Muscle layer of colon (tissue), 2 donors: ENCODE measurements around the gene CTNND2.

Experiments
- H3K27ac ChIP-seq: one replicate; pipeline ENCODE4 v1.7.0; 2013; ENCODE audit warnings: low read depth, mild to moderate bottlenecking, low read length, moderate library complexity
- H3K27me3 ChIP-seq, 2 donors: one replicate each; pipeline ENCODE4 v1.7.0; 2013; ENCODE audit warnings: low read length in 2 of 2, mild to moderate bottlenecking in 2 of 2; ENCODE audit not compliant: insufficient read depth in 2 of 2, control insufficient read depth in 1 of 2
- H3K36me3 ChIP-seq: one replicate; pipeline ENCODE4 v1.7.0; 2013; ENCODE audit warnings: mild to moderate bottlenecking, low read length; ENCODE audit not compliant: insufficient read depth
- H3K4me1 ChIP-seq: one replicate; pipeline ENCODE4 v1.7.0; 2013; ENCODE audit warnings: mild to moderate bottlenecking, low read length; ENCODE audit not compliant: insufficient read depth
- H3K4me3 ChIP-seq, 2 donors: one replicate each; pipeline ENCODE4 v1.7.0; 2013; ENCODE audit warnings: low read length in 2 of 2, low read depth in 1 of 2, mild to moderate bottlenecking in 1 of 2, moderate library complexity in 1 of 2
- H3K9ac ChIP-seq: one replicate; pipeline ENCODE4 v1.7.0; 2013; ENCODE audit warnings: low read length
- H3K9me3 ChIP-seq: one replicate; pipeline ENCODE4 v1.7.0; 2013; ENCODE audit warnings: mild to moderate bottlenecking, low read length
- donor health status: abdominal sarcoma.
- donor health status: Adenocarcinoma of cecum.

The CTNND2 gene

DNA sequence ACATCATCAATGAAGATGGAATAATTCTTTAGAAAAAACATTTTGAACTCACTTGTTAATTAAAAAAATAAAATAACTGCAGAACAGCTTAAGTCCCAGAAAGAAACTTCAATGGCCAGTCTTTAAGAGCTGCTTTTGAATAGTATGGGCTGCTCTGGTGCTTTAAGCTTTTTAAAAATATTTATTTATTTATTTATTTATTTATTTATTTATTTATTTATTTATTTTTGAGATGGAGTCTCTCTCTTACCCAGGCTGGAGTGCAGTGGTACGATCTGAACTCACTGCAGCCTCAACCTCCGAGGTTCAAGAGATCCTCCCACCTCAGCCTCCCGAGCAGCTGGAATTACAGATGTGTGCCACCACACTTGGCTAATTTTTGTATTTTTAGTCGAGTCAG is 626.9 kb downstream of the CTNND2 start:
- Histone ChIP-seq H3K27me3 (no peaks in the 10 kb centered on the region), H3K9ac (no peak overlapping the region), H3K4me1 (no peaks in the 10 kb centered on the region), H3K36me3 (no peaks in the 10 kb centered on the region), H3K27ac (no peak overlapping the region), H3K9me3 (no peaks in the 10 kb centered on the region), H3K4me3 (no peak overlapping the region)

DNA sequence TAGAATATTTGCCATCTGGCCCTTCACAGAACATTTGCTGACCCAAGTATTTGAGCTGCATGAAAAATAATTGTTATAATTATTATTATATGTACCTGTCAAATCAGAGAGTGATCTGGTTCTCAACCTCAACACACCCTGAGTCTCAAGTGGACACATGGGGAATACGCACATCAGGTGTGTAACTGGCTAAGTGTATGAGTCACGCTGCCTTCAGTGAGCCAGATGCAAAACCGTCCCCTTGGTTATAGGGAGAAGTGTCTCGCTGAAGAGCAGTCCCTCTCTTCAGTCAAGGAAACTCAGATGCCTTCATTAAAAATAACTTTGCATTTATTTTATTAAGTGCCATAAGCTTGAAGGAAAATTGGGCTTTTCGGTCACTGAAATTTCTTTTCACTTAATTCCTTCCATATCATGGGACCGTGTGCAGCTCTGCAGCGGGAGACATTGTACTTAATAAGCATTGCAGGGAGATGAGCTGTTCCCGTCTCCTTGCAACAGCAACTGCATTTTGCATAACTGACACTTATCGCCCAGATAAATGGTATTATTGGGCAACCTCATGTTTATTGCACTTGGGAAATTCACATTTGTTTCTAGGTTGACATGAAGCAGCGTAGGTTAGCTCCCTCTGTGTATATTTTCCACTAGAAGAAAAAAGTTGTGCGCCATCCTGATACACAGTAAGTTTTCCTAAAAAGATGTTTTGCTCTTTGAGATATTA is 630.9 kb downstream of the CTNND2 start:
- H3K27me3 ChIP-seq: no peaks in the 10 kb centered on the region
- H3K9ac ChIP-seq: no peak overlapping the region
- H3K27ac ChIP-seq: no peak overlapping the region
- no peaks in the 10 kb centered on the region for H3K36me3 ChIP-seq
- H3K4me3 ChIP-seq: no peak overlapping the region
- no peaks in the 10 kb centered on the region for H3K9me3 ChIP-seq
- no peaks in the 10 kb centered on the region for H3K4me1 ChIP-seq

DNA sequence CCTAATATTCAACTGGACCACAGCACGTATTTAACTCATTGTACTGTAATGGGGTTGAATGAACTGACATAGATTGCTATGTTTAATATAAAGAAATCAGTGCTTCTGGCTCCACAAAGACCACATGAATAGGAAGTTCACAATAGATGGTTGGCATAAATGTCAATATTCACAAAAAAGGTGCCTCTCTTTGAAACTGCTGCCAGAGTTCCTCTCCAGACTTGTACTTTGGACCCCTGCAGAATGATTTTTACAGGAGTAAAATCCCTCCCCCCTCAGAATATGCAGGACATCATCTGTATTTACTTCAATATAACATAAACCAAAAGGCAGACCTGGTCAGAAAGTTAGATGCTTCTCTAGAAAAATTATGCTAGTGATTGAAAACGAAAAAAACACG is 634.7 kb downstream of the CTNND2 start:
- no peak overlapping the region for H3K27ac ChIP-seq
- H3K9ac ChIP-seq: no peak overlapping the region
- no peaks in the 10 kb centered on the region for H3K27me3 ChIP-seq
- H3K4me1 ChIP-seq: no peaks in the 10 kb centered on the region
- no peaks in the 10 kb centered on the region for H3K36me3 ChIP-seq
- H3K9me3 ChIP-seq: no peaks in the 10 kb centered on the region
- no peak overlapping the region for H3K4me3 ChIP-seq

DNA sequence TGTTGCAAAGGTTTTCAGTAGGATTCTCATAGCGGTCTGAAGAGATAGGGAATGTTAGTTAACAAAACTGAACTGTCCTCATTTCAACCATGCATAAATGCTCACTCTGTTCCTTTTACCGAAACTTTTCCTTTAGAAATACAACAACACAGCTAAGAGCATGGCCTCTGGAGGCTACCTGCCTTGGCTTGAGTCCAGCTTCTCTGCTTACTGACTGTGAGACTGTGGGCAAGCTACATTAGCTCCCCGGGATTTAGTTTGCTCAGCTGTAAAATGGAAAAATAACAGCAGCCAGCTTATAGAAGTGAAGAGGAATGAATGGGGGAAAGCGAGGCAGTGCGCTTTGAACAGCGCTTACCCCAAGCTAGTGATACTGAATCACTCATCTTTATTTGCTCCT is 635.4 kb downstream of the CTNND2 start:
- H3K4me1 ChIP-seq: no peaks in the 10 kb centered on the region
- no peaks in the 10 kb centered on the region for H3K36me3 ChIP-seq
- no peak overlapping the region for H3K9ac ChIP-seq
- H3K9me3 ChIP-seq: no peaks in the 10 kb centered on the region
- H3K4me3 ChIP-seq: no peak overlapping the region
- H3K27me3 ChIP-seq: no peaks in the 10 kb centered on the region
- no peak overlapping the region for H3K27ac ChIP-seq

DNA sequence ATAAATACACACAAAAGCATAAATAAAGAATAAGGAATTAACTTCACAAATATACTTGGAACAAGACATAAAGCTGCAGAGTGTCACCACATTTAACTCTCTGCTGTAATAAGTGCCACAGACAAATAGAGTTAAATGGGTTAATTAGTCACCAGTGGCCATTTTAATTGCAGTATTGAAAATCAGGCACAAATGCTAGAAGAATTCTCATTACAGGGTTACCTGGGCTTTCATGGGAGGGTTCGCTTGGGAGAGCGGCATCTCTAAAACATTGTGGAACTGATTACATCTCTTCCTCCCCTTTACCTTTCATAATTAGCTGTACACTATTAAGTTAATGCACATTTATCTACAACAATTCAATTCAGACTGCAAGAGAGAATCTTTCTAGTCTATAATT is 637.9 kb downstream of the CTNND2 start:
- Histone ChIP-seq H3K27ac (no peak overlapping the region), H3K4me1 (no peaks in the 10 kb centered on the region), H3K9me3 (no peaks in the 10 kb centered on the region), H3K9ac (no peak overlapping the region), H3K27me3 (no peaks in the 10 kb centered on the region), H3K4me3 (no peak overlapping the region), H3K36me3 (no peaks in the 10 kb centered on the region)

DNA sequence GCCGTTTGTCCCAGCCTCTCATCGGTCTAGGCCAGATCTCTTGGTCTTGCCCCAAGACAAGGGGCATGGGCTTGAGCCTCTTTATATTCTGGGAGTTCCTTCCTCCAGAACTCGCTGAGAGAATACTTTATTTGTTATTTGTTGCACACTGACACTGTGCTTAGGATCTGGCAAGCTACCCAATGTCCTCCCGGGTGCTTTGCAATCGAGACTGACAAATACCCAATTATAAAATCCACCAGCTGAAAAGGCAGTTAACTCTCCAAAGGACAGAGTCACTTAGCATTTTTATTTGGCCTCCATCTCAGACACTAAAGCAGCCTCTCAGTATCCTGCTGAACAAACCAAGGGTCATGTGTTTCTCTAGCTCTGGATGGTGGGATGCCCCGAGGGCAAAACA is 643.0 kb downstream of the CTNND2 start:
- H3K9ac ChIP-seq: no peak overlapping the region
- no peaks in the 10 kb centered on the region for H3K36me3 ChIP-seq
- H3K27me3 ChIP-seq: no peaks in the 10 kb centered on the region
- H3K4me3 ChIP-seq: no peak overlapping the region
- H3K27ac ChIP-seq: no peak overlapping the region
- H3K4me1 ChIP-seq: no peaks in the 10 kb centered on the region
- no peaks in the 10 kb centered on the region for H3K9me3 ChIP-seq

DNA sequence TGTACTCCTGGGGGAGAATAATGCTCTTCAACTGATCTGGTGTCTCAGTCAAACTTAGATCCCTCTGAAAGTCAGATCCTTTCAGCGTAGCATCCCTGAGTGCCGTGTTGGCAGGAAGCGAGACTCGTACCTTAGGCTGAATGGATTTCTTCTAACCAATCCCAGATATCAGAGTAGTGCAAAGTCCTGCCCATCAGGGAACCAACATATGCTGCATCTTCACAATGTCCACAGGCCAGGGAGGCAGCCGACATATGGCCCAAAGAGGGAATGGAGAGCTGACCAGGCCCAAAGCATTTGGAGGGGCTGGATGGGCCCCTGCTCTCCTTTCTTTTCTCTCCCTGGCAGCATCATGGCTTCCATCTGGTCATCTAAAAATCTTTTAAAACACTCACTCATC is 646.2 kb downstream of the CTNND2 start:
- H3K4me1 ChIP-seq: no peaks in the 10 kb centered on the region
- no peaks in the 10 kb centered on the region for H3K9me3 ChIP-seq
- H3K27ac ChIP-seq: no peak overlapping the region
- H3K9ac ChIP-seq: no peak overlapping the region
- no peaks in the 10 kb centered on the region for H3K27me3 ChIP-seq
- H3K4me3 ChIP-seq: no peak overlapping the region
- H3K36me3 ChIP-seq: no peaks in the 10 kb centered on the region

DNA sequence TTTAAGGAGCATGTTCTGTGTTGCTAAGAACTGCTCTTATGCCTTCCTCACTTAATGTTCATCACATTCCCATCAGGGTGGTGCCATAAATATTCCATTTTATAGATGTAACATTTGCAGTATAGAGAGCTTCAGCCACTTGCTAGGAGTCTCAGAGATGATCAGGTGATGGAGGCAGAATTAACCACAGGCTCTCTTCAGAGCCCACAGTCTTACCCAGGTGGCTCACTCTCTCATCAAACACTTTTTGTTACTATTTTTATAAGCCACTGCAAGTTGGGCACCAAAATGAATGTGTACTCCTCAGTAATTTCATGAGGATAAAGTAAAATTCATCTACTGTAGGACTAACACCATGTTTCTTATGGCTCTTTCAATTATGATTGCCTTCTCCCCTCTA is 651.7 kb downstream of the CTNND2 start:
- Histone ChIP-seq H3K4me3 (no peak overlapping the region), H3K27me3 (no peaks in the 10 kb centered on the region), H3K9ac (no peak overlapping the region), H3K36me3 (no peaks in the 10 kb centered on the region), H3K27ac (no peak overlapping the region), H3K9me3 (no peaks in the 10 kb centered on the region), H3K4me1 (no peaks in the 10 kb centered on the region)

DNA sequence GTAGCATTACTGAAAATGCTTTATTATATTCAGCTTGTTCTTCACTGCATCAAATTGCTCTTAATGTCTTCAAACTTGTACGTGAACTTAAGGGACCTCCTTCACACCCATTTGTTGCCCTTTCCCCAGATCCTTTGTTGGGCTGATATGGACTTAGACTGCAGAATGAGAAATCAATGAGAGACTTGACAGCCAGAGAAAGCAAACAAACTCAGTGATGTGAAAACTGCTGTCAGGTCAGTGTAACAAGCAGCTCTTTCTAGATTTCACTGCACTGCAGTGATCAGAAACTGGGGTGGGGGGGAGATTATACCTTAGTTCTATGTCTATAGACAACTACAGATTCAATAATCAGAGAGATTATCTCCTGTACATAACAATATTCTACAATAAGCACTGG is 652.2 kb downstream of the CTNND2 start:
- Histone ChIP-seq H3K4me1 (no peaks in the 10 kb centered on the region), H3K4me3 (no peak overlapping the region), H3K27me3 (no peaks in the 10 kb centered on the region), H3K9me3 (no peaks in the 10 kb centered on the region), H3K27ac (no peak overlapping the region), H3K36me3 (no peaks in the 10 kb centered on the region), H3K9ac (no peak overlapping the region)

DNA sequence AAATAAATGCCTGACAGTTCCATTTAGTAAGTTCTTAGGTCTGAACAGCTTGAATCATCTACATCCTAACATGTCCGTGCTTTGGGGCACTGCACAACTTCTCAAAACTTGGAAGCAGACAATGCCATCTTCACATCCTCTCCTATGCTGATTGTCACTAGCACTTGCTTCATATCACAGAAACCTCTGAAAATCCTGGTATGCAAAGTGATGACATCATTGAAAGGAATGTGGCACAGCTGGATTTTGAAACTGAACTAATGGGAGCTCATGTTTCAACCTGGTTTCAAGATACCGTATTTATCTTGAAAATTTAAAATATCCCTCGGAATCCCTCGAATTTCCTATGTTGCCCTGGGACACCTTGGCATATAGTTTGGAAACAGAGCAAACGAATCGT is 653.0 kb downstream of the CTNND2 start:
- Histone ChIP-seq H3K27ac (no peak overlapping the region), H3K9ac (no peak overlapping the region), H3K4me1 (no peaks in the 10 kb centered on the region), H3K9me3 (no peaks in the 10 kb centered on the region), H3K36me3 (no peaks in the 10 kb centered on the region), H3K27me3 (no peaks in the 10 kb centered on the region), H3K4me3 (no peak overlapping the region)

DNA sequence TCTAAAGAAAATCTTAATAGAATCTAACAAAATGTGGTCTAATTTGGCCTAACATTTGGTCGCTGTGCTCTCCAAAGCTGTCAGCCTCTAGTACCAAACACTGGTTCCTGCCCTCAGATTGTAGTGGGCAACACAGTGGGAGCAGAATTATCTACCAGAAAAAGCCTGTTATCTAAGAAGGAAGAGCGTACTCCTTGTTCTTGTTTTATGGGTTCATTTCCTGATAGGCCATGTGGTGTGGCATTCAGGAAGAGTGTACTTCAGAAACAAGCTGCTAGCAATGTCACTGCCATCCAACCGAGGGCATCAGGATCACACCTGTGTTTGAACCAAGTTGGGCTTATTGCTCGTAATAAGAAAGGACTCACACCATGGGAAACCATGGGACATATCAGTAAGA is 655.3 kb downstream of the CTNND2 start:
- Histone ChIP-seq H3K36me3 (no peaks in the 10 kb centered on the region), H3K9me3 (no peaks in the 10 kb centered on the region), H3K27me3 (no peaks in the 10 kb centered on the region), H3K27ac (no peak overlapping the region), H3K4me1 (no peaks in the 10 kb centered on the region), H3K9ac (no peak overlapping the region), H3K4me3 (no peak overlapping the region)

DNA sequence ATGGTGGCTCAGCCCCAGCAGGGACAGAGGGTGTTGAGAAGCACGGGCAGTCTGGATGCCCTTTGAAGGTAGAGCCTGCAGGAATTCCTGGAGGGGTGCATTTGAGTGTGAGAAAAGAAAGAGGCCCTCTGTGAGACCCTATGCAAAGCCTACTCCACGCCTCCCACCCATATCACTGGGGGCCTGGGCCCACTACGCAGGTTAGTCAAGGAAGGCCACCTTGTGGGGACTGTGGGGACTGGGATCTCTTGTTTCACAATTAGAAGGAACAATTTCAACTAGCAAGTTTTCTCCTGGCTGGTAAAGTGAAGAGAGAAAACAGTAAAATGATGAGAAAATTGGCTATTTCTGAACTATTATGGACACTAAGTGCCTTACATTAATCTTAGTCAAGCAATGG is 657.0 kb downstream of the CTNND2 start:
- no peaks in the 10 kb centered on the region for H3K36me3 ChIP-seq
- H3K9ac ChIP-seq: no peak overlapping the region
- no peak overlapping the region for H3K27ac ChIP-seq
- no peaks in the 10 kb centered on the region for H3K9me3 ChIP-seq
- H3K4me1 ChIP-seq: no peaks in the 10 kb centered on the region
- no peak overlapping the region for H3K4me3 ChIP-seq
- no peaks in the 10 kb centered on the region for H3K27me3 ChIP-seq
